Neural cell (in vitro differentiated cells): ENCODE measurements around the gene BCL6. TPM values are rescaled to one million over a fixed set of nuclear protein-coding genes. Genes with fewer than 3 reads are reported as not detected.

ENCODE experiments used
- H2AFZ ChIP-seq: fragments of 200-600, 300-800 bp; sonication (generic), shearing (Covaris generic); 2 replicates; pipeline ENCODE4 v1.6.0; 2014; ENCODE audit warnings: low read depth, mild to moderate bottlenecking, antibody characterized with exemption, low read length, moderate library complexity
- H3F3A ChIP-seq: fragments of 200-600 bp; shearing (Covaris generic); 2 replicates; pipeline ENCODE4 v1.6.1; 2016; ENCODE audit warnings: mild to moderate bottlenecking, moderate library complexity, mixed read lengths, antibody characterized with exemption, low read length; ENCODE audit not compliant: insufficient read depth, poor library complexity, severe bottlenecking
- H3K27ac ChIP-seq: fragments of 200-600, 300-800 bp; sonication (generic), shearing (Covaris generic); 2 replicates; pipeline ENCODE4 v1.5.1; 2014; ENCODE audit warnings: mild to moderate bottlenecking, low read length, moderate library complexity
- H3K27me3 ChIP-seq: fragments of 300-800, 200-600 bp; sonication (generic), shearing (Covaris generic); 2 replicates; pipeline ENCODE4 v1.6.0; 2014; ENCODE audit warnings: mild to moderate bottlenecking, low read depth, low read length, moderate library complexity; ENCODE audit not compliant: insufficient read depth
- H3K36me3 ChIP-seq: fragments of 300-800, 200-600 bp; sonication (generic), shearing (Covaris generic); 2 replicates; pipeline ENCODE4 v1.5.1; 2014; ENCODE audit warnings: mild to moderate bottlenecking, antibody characterized with exemption, low read length, moderate library complexity; ENCODE audit not compliant: insufficient read depth
- H3K4me2 ChIP-seq: fragments of 300-800, 200-600 bp; sonication (generic), shearing (Covaris generic); 2 replicates; pipeline ENCODE4 v1.6.0; 2014; ENCODE audit warnings: mild to moderate bottlenecking, low read length
- H3K4me3 ChIP-seq: fragments of 300-800, 200-600 bp; sonication (generic), shearing (Covaris generic); 2 replicates; pipeline ENCODE4 v1.5.1; 2014; ENCODE audit warnings: mild to moderate bottlenecking, low read length, moderate library complexity
- H3K79me2 ChIP-seq: fragments of 200-600 bp; shearing (Covaris generic); replicated peaks from 2 replicates; pipeline ENCODE4 v1.6.0; 2014; ENCODE audit warnings: mild to moderate bottlenecking, low read length, moderate library complexity; ENCODE audit not compliant: insufficient read depth
- H3K9ac ChIP-seq: fragments of 300-800, 200-600 bp; sonication (generic), shearing (Covaris generic); 2 replicates; pipeline ENCODE4 v1.6.1; 2016; ENCODE audit warnings: mild to moderate bottlenecking, low read length, mixed read lengths
- H3K9me2 ChIP-seq: fragments of 200-600 bp; shearing (Covaris generic); 2 replicates; pipeline ENCODE4 v1.6.1; 2016; ENCODE audit warnings: mild to moderate bottlenecking, low read length, mixed read lengths; ENCODE audit not compliant: insufficient read depth
- H3K9me3 ChIP-seq: fragments of 200-600, 300-800 bp; sonication (generic), shearing (Covaris generic); 2 replicates; pipeline ENCODE4 v1.6.1; 2016; ENCODE audit warnings: mild to moderate bottlenecking, mixed run types, low read length, moderate library complexity, mixed read lengths
- H4K20me1 ChIP-seq: fragments of 200-600 bp; shearing (Covaris generic); 2 replicates; pipeline ENCODE4 v1.6.1; 2016; ENCODE audit warnings: mild to moderate bottlenecking, mixed run types; ENCODE audit not compliant: insufficient read depth
- CTCF ChIP-seq: fragments of 450-650 bp; IDR thresholded peaks from 2 replicates; pipeline ENCODE4 v1.5.1; 2014; ENCODE audit warnings: antibody characterized with exemption, mild to moderate bottlenecking, moderate library complexity; ENCODE audit not compliant: poor library complexity, severe bottlenecking
- EP300 ChIP-seq: fragments of 450-650 bp; conservative IDR thresholded peaks from 2 replicates; pipeline ENCODE4 v1.6.1; 2014; ENCODE audit warnings: antibody characterized with exemption, mild to moderate bottlenecking, moderate library complexity; ENCODE audit not compliant: poor library complexity, severe bottlenecking
- EZH2 ChIP-seq: fragments of 200-600, 300-800 bp; shearing (Covaris generic), sonication (generic); IDR thresholded peaks from 2 replicates; pipeline ENCODE4 v1.6.1; 2014; ENCODE audit warnings: antibody characterized with exemption, low read length, borderline replicate concordance, mild to moderate bottlenecking; ENCODE audit not compliant: insufficient read depth, poor library complexity, severe bottlenecking
- MXI1 ChIP-seq: fragments of 450-650 bp; conservative IDR thresholded peaks from 2 replicates; pipeline ENCODE4 v1.6.1; 2014; ENCODE audit warnings: antibody characterized with exemption, mild to moderate bottlenecking; ENCODE audit not compliant: poor library complexity, severe bottlenecking
- POLR2AphosphoS5 ChIP-seq: IDR thresholded peaks from 2 replicates; pipeline ENCODE4 v1.6.1; 2012
- RAD21 ChIP-seq: fragments of 450-650 bp; conservative IDR thresholded peaks from 2 replicates; pipeline ENCODE4 v1.6.1; 2014; ENCODE audit warnings: antibody characterized with exemption, mild to moderate bottlenecking, moderate library complexity
- REST ChIP-seq: IDR thresholded peaks from 2 replicates; pipeline ENCODE4 v1.6.1; 2012; ENCODE audit warnings: borderline replicate concordance
- SMC3 ChIP-seq: fragments of 450-650 bp; conservative IDR thresholded peaks from 2 replicates; pipeline ENCODE4 v1.6.1; 2014; ENCODE audit warnings: antibody characterized with exemption, mild to moderate bottlenecking, moderate library complexity; ENCODE audit not compliant: poor library complexity
- TAF1 ChIP-seq: IDR thresholded peaks from 2 replicates; pipeline ENCODE4 v1.6.1; 2012; ENCODE audit warnings: low read depth
- polyA plus RNA-seq: library from polyadenylated mRNA; depleted of rRNA; stranded (reverse); fragments of >200 nt; gene quantifications from 2 replicates; pipeline ENCODE4 v1.2.3, GENCODE V29; 2014

BCL6 gene
- polyA plus RNA-seq, 1 donor from 2014 or later = 5.2 TPM

- no peak overlapping the region for H3K27ac ChIP-seq
- TF ChIP-seq EZH2 (no peak), CTCF (no peak)
- H3K36me3 ChIP-seq = no peaks in the 10 kb centered on the region
- peaks cover 15% of the 10 kb centered on the region for H3K27me3 ChIP-seq
- H3F3A ChIP-seq = no peaks in the 10 kb centered on the region
- no peaks in the 10 kb centered on the region for H3K9me3 ChIP-seq
- H4K20me1 ChIP-seq = no peaks in the 10 kb centered on the region
- no peak overlapping the region for H3K4me3 ChIP-seq
- no peak overlapping the region for H3K9ac ChIP-seq
- no peak overlapping the region for H2AFZ ChIP-seq
- H3K79me2 ChIP-seq = no peaks in the 10 kb centered on the region
- H3K9me2 ChIP-seq = no peaks in the 10 kb centered on the region
- no peak overlapping the region for H3K4me2 ChIP-seq
These were observed 67.7 kb downstream of the BCL6 start for GRCh38 chr3:187677604-187678003.

GRCh38 chr3:187673012-187673411 is 72.3 kb downstream of the BCL6 start:
- Histone ChIP-seq H4K20me1 (no peaks in the 10 kb centered on the region), H3K27ac (no peak overlapping the region), H3K9ac (no peak overlapping the region), H3K36me3 (no peaks in the 10 kb centered on the region), H3K27me3 (peaks cover 61% of the 10 kb centered on the region), H3K4me3 (no peak overlapping the region), H3K9me2 (no peaks in the 10 kb centered on the region), H3K4me2 (no peak overlapping the region), H2AFZ (no peak overlapping the region), H3F3A (no peaks in the 10 kb centered on the region), H3K79me2 (no peaks in the 10 kb centered on the region), H3K9me3 (no peaks in the 10 kb centered on the region)
- no peak for TF ChIP-seq EP300
- no peak for TF ChIP-seq REST
- no peak for TF ChIP-seq EZH2
- TF ChIP-seq TAF1 = no peak
- no peak for TF ChIP-seq RAD21
- no peak for TF ChIP-seq MXI1
- no peak for TF ChIP-seq POLR2AphosphoS5
- no peak for TF ChIP-seq SMC3
- no peak for TF ChIP-seq CTCF

Other genes with a start within 250 kb of the BCL6 start
- 9.7 and 12.1 TPM in 2 replicates for gene SST, start 75.1 kb downstream of the BCL6 start, polyA plus RNA-seq
- gene RTP2, start 42.9 kb downstream of the BCL6 start, polyA plus RNA-seq = not detected in 2 replicates